Endothelial cell of umbilical vein (primary cell): Measurements from ENCODE around the gene ADRB2. TPM values are rescaled to one million over a fixed set of nuclear protein-coding genes. Genes with fewer than 3 reads are reported as not detected.

Experiments used
- BruUV-seq: library from RNA; stranded (reverse); fragments of 400-500 nt; replicated peaks from 2 replicates; lab custom pipeline; 2021; lab: Mats Ljungman, UMichigan
- CTCF ChIA-PET: fragments of 300-600, 350-600 bp; sonication (Branson Sonifier 250); formaldehyde crosslinking; loops from one replicate; lab custom pipeline; 2021; ENCODE audit warnings: antibody characterized with exemption, inconsistent platforms; lab: Charles Lee
- POLR2A ChIA-PET: fragments of 300-600, 350-600 bp; sonication (Branson Sonifier 250); formaldehyde crosslinking; loops from one replicate; lab custom pipeline; 2021; ENCODE audit warnings: antibody characterized with exemption, inconsistent platforms; lab: Charles Lee
- DNase-seq: peaks from one replicate; pipeline ENCODE4 v3.0.0-alpha.2; 2011; ENCODE audit warnings: low read depth, low spot score
- FAIRE-seq: peaks from 2 replicates; lab custom pipeline; 2011; peaks lifted over from hg19 to GRCh38; lab: Jason Lieb, UNC
- H2AFZ ChIP-seq: 2 replicates; pipeline ENCODE4 v1.6.0; 2012; ENCODE audit warnings: low read depth, low read length, control low read depth, inconsistent platforms
- H3K27ac ChIP-seq: 2 replicates; pipeline ENCODE4 v1.5.1; 2011; ENCODE audit warnings: low read depth, mild to moderate bottlenecking, control low read depth, low read length, moderate library complexity; ENCODE audit not compliant: insufficient read depth
- H3K27me3 ChIP-seq, 2 experiments: 2 replicates each; pipeline versions ENCODE4 v1.6.0 to v1.6.1; 2011; ENCODE audit warnings: low read length in 2 of 2, mixed read lengths in 1 of 2; ENCODE audit not compliant: control insufficient read depth in 2 of 2, insufficient read depth in 2 of 2
- H3K36me3 ChIP-seq, 2 experiments: 2 replicates in 1 of 2; 3 replicates in 1 of 2; pipeline ENCODE4 v1.5.1; 2011; ENCODE audit warnings: low read length in 2 of 2, mild to moderate bottlenecking in 1 of 2, moderate library complexity in 1 of 2; ENCODE audit not compliant: control insufficient read depth in 2 of 2, insufficient read depth in 2 of 2; ENCODE audit errors: extremely low read depth in 1 of 2
- H3K4me1 ChIP-seq: 3 replicates; pipeline ENCODE4 v1.5.1; 2011; ENCODE audit warnings: mild to moderate bottlenecking, low read length; ENCODE audit not compliant: control insufficient read depth, insufficient read depth; ENCODE audit errors: extremely low read depth
- H3K4me2 ChIP-seq: 2 replicates; pipeline ENCODE4 v1.6.1; 2011; ENCODE audit warnings: low read length, control low read depth, mixed read lengths; ENCODE audit not compliant: insufficient read depth
- H3K4me3 ChIP-seq, 3 experiments: fragments of 200-600 bp in 1 of 3; sonication (generic), shearing (Covaris generic) in 1 of 3; replicated peaks in 1 of 3; 2 replicates each; pipeline ENCODE4 v1.5.1; 2011 to 2016; ENCODE audit warnings: control low read depth in 3 of 3, low read length in 3 of 3, mild to moderate bottlenecking in 2 of 3, inconsistent platforms in 1 of 3, low read depth in 1 of 3, moderate library complexity in 1 of 3; ENCODE audit not compliant: insufficient read depth in 1 of 3
- H3K79me2 ChIP-seq: 2 replicates; pipeline ENCODE4 v1.6.0; 2012; ENCODE audit warnings: low read length, inconsistent platforms; ENCODE audit not compliant: control insufficient read depth, insufficient read depth
- H3K9ac ChIP-seq: replicated peaks from 2 replicates; pipeline ENCODE3; 2011; ENCODE audit warnings: low read length, control low read depth; ENCODE audit not compliant: insufficient read depth; ENCODE audit errors: extremely low read depth
- H3K9me1 ChIP-seq: replicated peaks from 3 replicates; pipeline ENCODE4 v1.6.0; 2011; ENCODE audit warnings: mild to moderate bottlenecking, low read length; ENCODE audit not compliant: control insufficient read depth, insufficient read depth; ENCODE audit errors: extremely low read depth
- H3K9me3 ChIP-seq: replicated peaks from 2 replicates; pipeline ENCODE4 v1.5.1; 2012; ENCODE audit warnings: low read length, inconsistent platforms; ENCODE audit not compliant: control insufficient read depth, insufficient read depth
- H4K20me1 ChIP-seq: replicated peaks from 2 replicates; pipeline ENCODE3; 2011; ENCODE audit warnings: mild to moderate bottlenecking, low read length; ENCODE audit not compliant: control insufficient read depth, insufficient read depth; ENCODE audit errors: extremely low read depth
- EZH2 ChIP-seq: IDR thresholded peaks from 2 replicates; pipeline ENCODE4 v1.6.1; 2012; ENCODE audit warnings: borderline replicate concordance, low read depth, mild to moderate bottlenecking, moderate library complexity, low read length, inconsistent platforms; ENCODE audit not compliant: severe bottlenecking
- FOS ChIP-seq: IDR thresholded peaks from 2 replicates; pipeline ENCODE4 v1.6.1; 2011; ENCODE audit warnings: mild to moderate bottlenecking, low read length, moderate library complexity, borderline replicate concordance; ENCODE audit not compliant: insufficient read depth
- GATA2 ChIP-seq: IDR thresholded peaks from 2 replicates; pipeline ENCODE4 v1.7.0; 2011; ENCODE audit warnings: low read depth, mild to moderate bottlenecking, moderate library complexity, mixed read lengths, low read length; ENCODE audit not compliant: insufficient read length, insufficient read depth
- JUN ChIP-seq: IDR thresholded peaks from 2 replicates; pipeline ENCODE4 v1.6.1; 2011; ENCODE audit warnings: borderline replicate concordance, low read depth; ENCODE audit not compliant: insufficient read length, insufficient read depth
- MYC ChIP-seq: IDR thresholded peaks from one replicate; pipeline ENCODE4 v1.6.1; 2011; ENCODE audit warnings: mild to moderate bottlenecking, low read depth, low read length
- POLR2A ChIP-seq: IDR thresholded peaks from 2 replicates; pipeline ENCODE4 v1.6.1; 2012; ENCODE audit warnings: low read depth, mild to moderate bottlenecking, control low read depth, low read length
- POLR2AphosphoS5 ChIP-seq: IDR thresholded peaks from 2 replicates; pipeline ENCODE4 v1.6.1; 2012; ENCODE audit warnings: low read depth, mild to moderate bottlenecking, control low read depth, low read length, moderate library complexity; ENCODE audit not compliant: insufficient read depth
- dilution Hi-C: fragments of 300-500 bp; cut with MboI; formaldehyde crosslinking; loops from one replicate; pipeline ENCODE4 v1.15.0; 2019; ENCODE audit warnings: low sequenced_read_pairs; ENCODE audit not compliant: extremely low pct_ligation_motif_present
- intact Hi-C: fragments of 100-400 bp; cut with micrococcal nuclease; formaldehyde crosslinking; loops from one replicate; pipeline ENCODE4 v1.10.0; 2022
- polyA plus RNA-seq, 4 experiments: library from polyadenylated mRNA; depleted of rRNA in 3 of 4; stranded (reverse) in 3 of 4; unstranded in 1 of 4; fragments of >200 nt; gene quantifications; 2 replicates each; pipeline versions ENCODE4 v1.2.1 to v1.2.3, GENCODE V29; 2011 to 2012; ENCODE audit warnings: missing spikeins in 1 of 4
- total RNA-seq: library from RNA; stranded (reverse); gene quantifications from 2 replicates; pipeline ENCODE4 v1.2.3, GENCODE V29; 2021
- TF ChIP-seq, protein P1 (sequence below): IDR thresholded peaks from 2 replicates; pipeline ENCODE4 v1.6.1; 2011; ENCODE audit not compliant: insufficient read depth, insufficient read length
- TF ChIP-seq, protein P2 (sequence below), 2 donors: IDR thresholded peaks; 1 replicate in 1 of 2; 2 replicates in 1 of 2; pipeline ENCODE4 v1.5.1; 2011; ENCODE audit warnings: low read length in 2 of 2, mild to moderate bottlenecking in 2 of 2, moderate library complexity in 2 of 2, control low read depth in 1 of 2, inconsistent platforms in 1 of 2, low read depth in 1 of 2; ENCODE audit not compliant: insufficient read depth in 1 of 2; ENCODE audit errors: extremely low read depth in 1 of 2

The ADRB2 gene
- total and polyA plus RNA-seq, 2 donors (not counting 3 experiments of a cell fraction or from before 2014, with no cell fraction given): 0.86 to 0.88 TPM

DNA sequence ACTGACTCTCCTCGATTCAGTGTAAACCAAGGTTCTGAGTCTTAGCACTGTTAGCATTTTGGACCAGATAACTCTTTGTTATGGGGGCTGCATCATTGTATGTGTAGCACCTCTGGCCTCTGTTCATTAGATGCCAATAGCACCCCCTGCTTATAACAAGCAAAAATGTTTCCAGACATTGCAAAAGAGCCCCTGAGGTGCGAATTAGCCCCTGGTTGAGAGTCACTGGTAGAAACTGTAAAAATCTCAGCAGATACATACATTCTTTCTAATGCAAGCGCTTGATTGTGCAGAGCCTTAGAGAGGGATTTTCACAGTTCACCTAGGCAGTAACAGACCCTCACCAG, 2.8 kb downstream of the ADRB2 start:
- H3K4me1 ChIP-seq: peaks cover 34% of the 10 kb centered on the region
- H3K9me1 ChIP-seq: no peaks in the 10 kb centered on the region
- no peak for TF ChIP-seq EZH2
- TF ChIP-seq MYC: no peak
- DNase-seq: no peak
- dilution Hi-C loops: no loop called here
- FAIRE-seq: no peak
- POLR2A ChIA-PET: no interaction called here
- no peaks in the 10 kb centered on the region for H3K9me3 ChIP-seq
- H3K27me3 ChIP-seq: no peaks in the 10 kb centered on the region
- no peak overlapping the region for H2AFZ ChIP-seq
- H3K27ac ChIP-seq: no peak overlapping the region
- H3K4me2 ChIP-seq: peak overlapping the region; percentile 92
- no peak overlapping the region for H3K9ac ChIP-seq
- peaks cover 20% of the 10 kb centered on the region for H3K79me2 ChIP-seq
- intact Hi-C loops: no loop called here
- no TSS peak for BruUV-seq
- H3K36me3 ChIP-seq: no peaks in the 10 kb centered on the region
- H4K20me1 ChIP-seq: no peaks in the 10 kb centered on the region
- peak overlapping the region in 2 of 3 experiments; percentile 59 to 61 for H3K4me3 ChIP-seq
- CTCF ChIA-PET: interaction anchor here (1.1 to 3.6 kb wide), 9 partner anchors 8 to 286 kb away, joined by 4 to 28 read pairs (median 6); no protein-coding TSS in a partner anchor

DNA sequence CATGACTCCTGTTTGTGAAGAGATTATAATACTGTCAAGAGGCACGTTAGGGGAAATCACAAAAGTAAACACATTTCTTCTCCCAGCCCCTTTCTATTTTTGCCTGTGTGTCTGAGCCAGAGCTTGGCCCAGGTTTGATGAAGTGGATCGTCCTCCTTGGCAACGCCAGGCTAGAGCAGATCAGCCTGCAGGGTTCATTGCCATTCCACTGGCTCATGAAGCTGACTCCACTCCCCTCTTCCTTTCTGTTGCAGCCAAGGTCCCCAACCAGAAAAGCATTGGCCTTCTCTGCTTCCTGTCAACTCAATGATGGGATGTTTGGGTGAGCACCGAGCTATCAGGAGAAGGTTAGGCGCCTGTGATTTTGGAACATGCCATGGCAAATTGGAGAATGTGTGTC, 3.3 kb downstream of the ADRB2 start:
- TF ChIP-seq, protein P1, sequence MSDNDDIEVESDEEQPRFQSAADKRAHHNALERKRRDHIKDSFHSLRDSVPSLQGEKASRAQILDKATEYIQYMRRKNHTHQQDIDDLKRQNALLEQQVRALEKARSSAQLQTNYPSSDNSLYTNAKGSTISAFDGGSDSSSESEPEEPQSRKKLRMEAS: no peak
- TF ChIP-seq FOS: no peak
- TF ChIP-seq MYC: no peak
- TF ChIP-seq POLR2A: no peak
- TF ChIP-seq EZH2: no peak
- no peak for TF ChIP-seq POLR2AphosphoS5
- no peak for TF ChIP-seq JUN
- no peak for TF ChIP-seq GATA2
- TF ChIP-seq, protein P2, sequence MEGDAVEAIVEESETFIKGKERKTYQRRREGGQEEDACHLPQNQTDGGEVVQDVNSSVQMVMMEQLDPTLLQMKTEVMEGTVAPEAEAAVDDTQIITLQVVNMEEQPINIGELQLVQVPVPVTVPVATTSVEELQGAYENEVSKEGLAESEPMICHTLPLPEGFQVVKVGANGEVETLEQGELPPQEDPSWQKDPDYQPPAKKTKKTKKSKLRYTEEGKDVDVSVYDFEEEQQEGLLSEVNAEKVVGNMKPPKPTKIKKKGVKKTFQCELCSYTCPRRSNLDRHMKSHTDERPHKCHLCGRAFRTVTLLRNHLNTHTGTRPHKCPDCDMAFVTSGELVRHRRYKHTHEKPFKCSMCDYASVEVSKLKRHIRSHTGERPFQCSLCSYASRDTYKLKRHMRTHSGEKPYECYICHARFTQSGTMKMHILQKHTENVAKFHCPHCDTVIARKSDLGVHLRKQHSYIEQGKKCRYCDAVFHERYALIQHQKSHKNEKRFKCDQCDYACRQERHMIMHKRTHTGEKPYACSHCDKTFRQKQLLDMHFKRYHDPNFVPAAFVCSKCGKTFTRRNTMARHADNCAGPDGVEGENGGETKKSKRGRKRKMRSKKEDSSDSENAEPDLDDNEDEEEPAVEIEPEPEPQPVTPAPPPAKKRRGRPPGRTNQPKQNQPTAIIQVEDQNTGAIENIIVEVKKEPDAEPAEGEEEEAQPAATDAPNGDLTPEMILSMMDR (IDR thresholded peaks at IDR 0.05; ENCODE audit: extremely low read depth in 1 of 2, insufficient read depth in 1 of 2, low read depth in 1 of 2, low read length in 2 of 2): no peak
- no peaks in the 10 kb centered on the region for H4K20me1 ChIP-seq
- H3K4me2 ChIP-seq: peak overlapping the region; percentile 92
- H3K9me3 ChIP-seq: no peaks in the 10 kb centered on the region
- no TSS peak for BruUV-seq
- no peaks in the 10 kb centered on the region for H3K27me3 ChIP-seq
- H3K27ac ChIP-seq: no peak overlapping the region
- H2AFZ ChIP-seq: no peak overlapping the region
- FAIRE-seq (no peak), DNase-seq (no peak)
- H3K4me1 ChIP-seq: peaks cover 34% of the 10 kb centered on the region
- H3K4me3 ChIP-seq: no peak overlapping the region
- no peak overlapping the region for H3K9ac ChIP-seq
- ChIA-PET CTCF (interaction anchor here (1.1 to 3.6 kb wide), 3 partner anchors 9 to 206 kb away, joined by 4 to 28 read pairs (median 15); no protein-coding TSS in a partner anchor), POLR2A (interaction anchor here (0.8 kb wide), 1 partner anchor 167 kb away, joined by 3 read pairs; no protein-coding TSS in a partner anchor)
- dilution Hi-C loops: no loop called here
- peaks cover 20% of the 10 kb centered on the region for H3K79me2 ChIP-seq
- H3K9me1 ChIP-seq: no peaks in the 10 kb centered on the region
- intact Hi-C loops: no loop called here
- H3K36me3 ChIP-seq: no peaks in the 10 kb centered on the region
